ENCODE data around the gene NDFIP2.

Gene NDFIP2

GRCh38 chr13:79491715-79492114, 10.8 kb downstream of the NDFIP2 start:
- H3K4me3 ChIP-seq (ENCODE audit: low read depth, low read length), result no peak overlapping the region
- TF ChIP-seq MYC (IDR thresholded peaks at IDR 0.05; ENCODE audit: low read depth, low read length), result no peak
- TF ChIP-seq, protein P1, sequence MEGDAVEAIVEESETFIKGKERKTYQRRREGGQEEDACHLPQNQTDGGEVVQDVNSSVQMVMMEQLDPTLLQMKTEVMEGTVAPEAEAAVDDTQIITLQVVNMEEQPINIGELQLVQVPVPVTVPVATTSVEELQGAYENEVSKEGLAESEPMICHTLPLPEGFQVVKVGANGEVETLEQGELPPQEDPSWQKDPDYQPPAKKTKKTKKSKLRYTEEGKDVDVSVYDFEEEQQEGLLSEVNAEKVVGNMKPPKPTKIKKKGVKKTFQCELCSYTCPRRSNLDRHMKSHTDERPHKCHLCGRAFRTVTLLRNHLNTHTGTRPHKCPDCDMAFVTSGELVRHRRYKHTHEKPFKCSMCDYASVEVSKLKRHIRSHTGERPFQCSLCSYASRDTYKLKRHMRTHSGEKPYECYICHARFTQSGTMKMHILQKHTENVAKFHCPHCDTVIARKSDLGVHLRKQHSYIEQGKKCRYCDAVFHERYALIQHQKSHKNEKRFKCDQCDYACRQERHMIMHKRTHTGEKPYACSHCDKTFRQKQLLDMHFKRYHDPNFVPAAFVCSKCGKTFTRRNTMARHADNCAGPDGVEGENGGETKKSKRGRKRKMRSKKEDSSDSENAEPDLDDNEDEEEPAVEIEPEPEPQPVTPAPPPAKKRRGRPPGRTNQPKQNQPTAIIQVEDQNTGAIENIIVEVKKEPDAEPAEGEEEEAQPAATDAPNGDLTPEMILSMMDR (IDR thresholded peaks at IDR 0.05; ENCODE audit: low read depth, low read length), result no peak
- DNase-seq (ENCODE audit: low read depth), result no peak

- TF ChIP-seq POLR2A (IDR thresholded peaks at IDR 0.05; ENCODE audit: extremely low read depth, insufficient read length) (no peak), MYC (IDR thresholded peaks at IDR 0.05; ENCODE audit: low read depth, low read length) (no peak)
- TF ChIP-seq, protein P2, sequence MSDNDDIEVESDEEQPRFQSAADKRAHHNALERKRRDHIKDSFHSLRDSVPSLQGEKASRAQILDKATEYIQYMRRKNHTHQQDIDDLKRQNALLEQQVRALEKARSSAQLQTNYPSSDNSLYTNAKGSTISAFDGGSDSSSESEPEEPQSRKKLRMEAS (IDR thresholded peaks at IDR 0.05; ENCODE audit: low read depth, low read length), result no peak
- TF ChIP-seq, protein P1 (IDR thresholded peaks at IDR 0.05; ENCODE audit: low read depth, low read length), result no peak
- H3K4me3 ChIP-seq (ENCODE audit: low read depth, low read length), result no peak overlapping the region
- no peak for DNase-seq (ENCODE audit: low read depth)
Measured at GRCh38 chr13:79492313-79492798, 11.4 kb downstream of the NDFIP2 start.

GRCh38 chr13:79492918-79493594, 12.1 kb downstream of the NDFIP2 start:
- H3K4me3 ChIP-seq (ENCODE audit: low read depth, low read length), result no peak overlapping the region
- DNase-seq (ENCODE audit: low read depth), result no peak
- TF ChIP-seq, protein P1 (IDR thresholded peaks at IDR 0.05; ENCODE audit: low read depth, low read length), result no peak
- TF ChIP-seq MYC (IDR thresholded peaks at IDR 0.05; ENCODE audit: low read depth, low read length) (no peak), POLR2A (IDR thresholded peaks at IDR 0.05; ENCODE audit: extremely low read depth, insufficient read length) (no peak)
- TF ChIP-seq, protein P2 (IDR thresholded peaks at IDR 0.05; ENCODE audit: low read depth, low read length), result no peak

DNA sequence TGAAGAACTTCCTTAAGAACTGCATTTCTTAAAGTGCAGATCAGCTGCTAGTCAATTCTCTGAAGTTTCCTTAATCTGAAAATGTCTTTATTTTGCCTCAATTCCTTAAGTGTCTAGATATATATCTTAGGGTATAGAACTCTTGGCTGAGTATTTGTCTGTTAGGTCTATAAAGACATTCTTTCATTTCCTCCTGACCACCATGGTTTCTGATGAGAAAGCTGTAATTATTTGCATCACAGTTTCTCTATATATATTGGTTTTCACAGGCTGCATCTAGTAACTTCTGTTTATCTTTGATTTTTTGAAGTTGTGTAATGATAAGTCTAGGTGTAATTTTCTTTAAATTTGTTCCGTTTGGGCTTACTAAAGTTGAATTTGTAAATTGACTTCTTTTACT, 15.2 kb downstream of the NDFIP2 start:
- no peak overlapping the region for H3K4me3 ChIP-seq (ENCODE audit: low read depth, low read length)
- TF ChIP-seq, protein P1 (IDR thresholded peaks at IDR 0.05; ENCODE audit: low read depth, low read length), result no peak
- TF ChIP-seq POLR2A (IDR thresholded peaks at IDR 0.05; ENCODE audit: extremely low read depth, insufficient read length), result no peak
- TF ChIP-seq, protein P2 (IDR thresholded peaks at IDR 0.05; ENCODE audit: low read depth, low read length), result no peak
- TF ChIP-seq MYC (IDR thresholded peaks at IDR 0.05; ENCODE audit: low read depth, low read length), result no peak
- DNase-seq (ENCODE audit: low read depth), result no peak

- TF ChIP-seq POLR2A (IDR thresholded peaks at IDR 0.05; ENCODE audit: extremely low read depth, insufficient read length) (no peak), MYC (IDR thresholded peaks at IDR 0.05; ENCODE audit: low read depth, low read length) (no peak)
- TF ChIP-seq, protein P2 (IDR thresholded peaks at IDR 0.05; ENCODE audit: low read depth, low read length), result no peak
- TF ChIP-seq, protein P1 (IDR thresholded peaks at IDR 0.05; ENCODE audit: low read depth, low read length), result no peak
- no peak overlapping the region for H3K4me3 ChIP-seq (ENCODE audit: low read depth, low read length)
- DNase-seq (ENCODE audit: low read depth), result no peak
Measured at GRCh38 chr13:79497064-79497463, 16.1 kb downstream of the NDFIP2 start.
